GM23338 (cell line): ENCODE measurements around the gene LMX1B.

Source experiments
- CREB1 ChIP-seq: fragments of 250-450 bp; sonication (Bioruptor Pico); IDR thresholded peaks from 2 replicates; pipeline ENCODE4 v1.5.0; 2020; ENCODE audit warnings: low read depth, mild to moderate bottlenecking, moderate library complexity
- EZH2 ChIP-seq: fragments of 200-600 bp; sonication (generic); IDR thresholded peaks from one replicate; pipeline ENCODE4 v1.8.0; 2017; ENCODE audit warnings: antibody characterized with exemption, mild to moderate bottlenecking, low read depth; ENCODE audit not compliant: unreplicated experiment
- EZH2phosphoT487 ChIP-seq: fragments of 200-600 bp; sonication (generic); IDR thresholded peaks from one replicate; pipeline ENCODE4 v1.8.1; 2018; ENCODE audit warnings: antibody characterized with exemption; ENCODE audit not compliant: unreplicated experiment
- POLR2AphosphoS5 ChIP-seq: IDR thresholded peaks from 2 replicates; pipeline ENCODE4 v1.6.1; 2016; ENCODE audit warnings: antibody characterized with exemption, low read depth
- TF ChIP-seq, protein P1 (sequence below), 2 experiments: fragments of 200-600 bp in 1 of 2; sonication (generic) in 1 of 2; conservative IDR thresholded peaks; 2 replicates each; pipeline versions ENCODE4 v1.5.1 to v1.6.1; 2016 to 2017; ENCODE audit warnings: antibody characterized with exemption in 2 of 2, low read depth in 2 of 2, mild to moderate bottlenecking in 2 of 2, moderate library complexity in 1 of 2
- TF ChIP-seq, protein P2 (sequence below): IDR thresholded peaks from 2 replicates; pipeline ENCODE4 v1.6.1; 2016; ENCODE audit warnings: antibody characterized with exemption
- TF ChIP-seq, protein P3 (sequence below): IDR thresholded peaks from one replicate; pipeline ENCODE4 v1.6.1; 2018; ENCODE audit warnings: antibody characterized with exemption; ENCODE audit not compliant: unreplicated experiment

- TF ChIP-seq, protein P1, sequence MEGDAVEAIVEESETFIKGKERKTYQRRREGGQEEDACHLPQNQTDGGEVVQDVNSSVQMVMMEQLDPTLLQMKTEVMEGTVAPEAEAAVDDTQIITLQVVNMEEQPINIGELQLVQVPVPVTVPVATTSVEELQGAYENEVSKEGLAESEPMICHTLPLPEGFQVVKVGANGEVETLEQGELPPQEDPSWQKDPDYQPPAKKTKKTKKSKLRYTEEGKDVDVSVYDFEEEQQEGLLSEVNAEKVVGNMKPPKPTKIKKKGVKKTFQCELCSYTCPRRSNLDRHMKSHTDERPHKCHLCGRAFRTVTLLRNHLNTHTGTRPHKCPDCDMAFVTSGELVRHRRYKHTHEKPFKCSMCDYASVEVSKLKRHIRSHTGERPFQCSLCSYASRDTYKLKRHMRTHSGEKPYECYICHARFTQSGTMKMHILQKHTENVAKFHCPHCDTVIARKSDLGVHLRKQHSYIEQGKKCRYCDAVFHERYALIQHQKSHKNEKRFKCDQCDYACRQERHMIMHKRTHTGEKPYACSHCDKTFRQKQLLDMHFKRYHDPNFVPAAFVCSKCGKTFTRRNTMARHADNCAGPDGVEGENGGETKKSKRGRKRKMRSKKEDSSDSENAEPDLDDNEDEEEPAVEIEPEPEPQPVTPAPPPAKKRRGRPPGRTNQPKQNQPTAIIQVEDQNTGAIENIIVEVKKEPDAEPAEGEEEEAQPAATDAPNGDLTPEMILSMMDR (conservative IDR thresholded peaks at IDR 0.05; ENCODE audit: low read depth in 2 of 2), result no peak
- TF ChIP-seq EZH2 (no peak), EZH2phosphoT487 (no peak), CREB1 (CRISPR knock-in tag) (no peak), POLR2AphosphoS5 (no peak)
- TF ChIP-seq, protein P2, sequence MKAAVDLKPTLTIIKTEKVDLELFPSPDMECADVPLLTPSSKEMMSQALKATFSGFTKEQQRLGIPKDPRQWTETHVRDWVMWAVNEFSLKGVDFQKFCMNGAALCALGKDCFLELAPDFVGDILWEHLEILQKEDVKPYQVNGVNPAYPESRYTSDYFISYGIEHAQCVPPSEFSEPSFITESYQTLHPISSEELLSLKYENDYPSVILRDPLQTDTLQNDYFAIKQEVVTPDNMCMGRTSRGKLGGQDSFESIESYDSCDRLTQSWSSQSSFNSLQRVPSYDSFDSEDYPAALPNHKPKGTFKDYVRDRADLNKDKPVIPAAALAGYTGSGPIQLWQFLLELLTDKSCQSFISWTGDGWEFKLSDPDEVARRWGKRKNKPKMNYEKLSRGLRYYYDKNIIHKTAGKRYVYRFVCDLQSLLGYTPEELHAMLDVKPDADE, result no peak
- TF ChIP-seq, protein P3, sequence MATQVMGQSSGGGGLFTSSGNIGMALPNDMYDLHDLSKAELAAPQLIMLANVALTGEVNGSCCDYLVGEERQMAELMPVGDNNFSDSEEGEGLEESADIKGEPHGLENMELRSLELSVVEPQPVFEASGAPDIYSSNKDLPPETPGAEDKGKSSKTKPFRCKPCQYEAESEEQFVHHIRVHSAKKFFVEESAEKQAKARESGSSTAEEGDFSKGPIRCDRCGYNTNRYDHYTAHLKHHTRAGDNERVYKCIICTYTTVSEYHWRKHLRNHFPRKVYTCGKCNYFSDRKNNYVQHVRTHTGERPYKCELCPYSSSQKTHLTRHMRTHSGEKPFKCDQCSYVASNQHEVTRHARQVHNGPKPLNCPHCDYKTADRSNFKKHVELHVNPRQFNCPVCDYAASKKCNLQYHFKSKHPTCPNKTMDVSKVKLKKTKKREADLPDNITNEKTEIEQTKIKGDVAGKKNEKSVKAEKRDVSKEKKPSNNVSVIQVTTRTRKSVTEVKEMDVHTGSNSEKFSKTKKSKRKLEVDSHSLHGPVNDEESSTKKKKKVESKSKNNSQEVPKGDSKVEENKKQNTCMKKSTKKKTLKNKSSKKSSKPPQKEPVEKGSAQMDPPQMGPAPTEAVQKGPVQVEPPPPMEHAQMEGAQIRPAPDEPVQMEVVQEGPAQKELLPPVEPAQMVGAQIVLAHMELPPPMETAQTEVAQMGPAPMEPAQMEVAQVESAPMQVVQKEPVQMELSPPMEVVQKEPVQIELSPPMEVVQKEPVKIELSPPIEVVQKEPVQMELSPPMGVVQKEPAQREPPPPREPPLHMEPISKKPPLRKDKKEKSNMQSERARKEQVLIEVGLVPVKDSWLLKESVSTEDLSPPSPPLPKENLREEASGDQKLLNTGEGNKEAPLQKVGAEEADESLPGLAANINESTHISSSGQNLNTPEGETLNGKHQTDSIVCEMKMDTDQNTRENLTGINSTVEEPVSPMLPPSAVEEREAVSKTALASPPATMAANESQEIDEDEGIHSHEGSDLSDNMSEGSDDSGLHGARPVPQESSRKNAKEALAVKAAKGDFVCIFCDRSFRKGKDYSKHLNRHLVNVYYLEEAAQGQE, result no peak
These were observed 25.1 kb upstream of the LMX1B start for GRCh38 chr9:126588491-126589168.
